ENCODE data around the gene BBIP1.
"Not testable (repeated sequence)": the region's sequence is repeated elsewhere in the genome, so short reads cannot be mapped to it uniquely, and the experiment has no call there.

BBIP1 gene

GRCh38 chr10:110923856-110924493 is 5.0 kb upstream of the BBIP1 start:
- no peak for DNase-seq (ENCODE audit: low read depth in 2 of 2)

GRCh38 chr10:110919971-110920881 is 1.2 kb upstream of the BBIP1 start:
- no peak for DNase-seq (ENCODE audit: low read depth in 2 of 2)

GRCh38 chr10:110919349-110919931 is 460 bp upstream of the BBIP1 start, which contains the start of gene SHOC2:
Gene SHOC2 (plus strand): TSS chr10:110919604. CDS start chr10:110964359, 44,755 bp downstream.
- no peak for DNase-seq (ENCODE audit: low read depth in 2 of 2)

GRCh38 chr10:110918269-110918642 is 724 bp downstream of the BBIP1 start:
- DNase-seq (ENCODE audit: low read depth in 2 of 2): peak; percentile 75 to 79

- no peak for DNase-seq (ENCODE audit: low read depth in 2 of 2)
Observed at GRCh38 chr10:110916554-110917346, 2.2 kb downstream of the BBIP1 start.

- DNase-seq (ENCODE audit: low read depth in 2 of 2): not testable (repeated sequence)
Observed at GRCh38 chr10:110915600-110915999, 3.4 kb downstream of the BBIP1 start.

GRCh38 chr10:110915035-110915434 is 3.9 kb downstream of the BBIP1 start:
- DNase-seq (ENCODE audit: low read depth in 2 of 2): no peak

GRCh38 chr10:110914431-110914830 is 4.5 kb downstream of the BBIP1 start:
- DNase-seq (ENCODE audit: low read depth in 2 of 2): no peak

- no peak for DNase-seq (ENCODE audit: low read depth in 2 of 2)
Observed at GRCh38 chr10:110912374-110912773, 6.6 kb downstream of the BBIP1 start.

- DNase-seq (ENCODE audit: low read depth in 2 of 2): no peak
Observed at GRCh38 chr10:110910138-110910537, 8.8 kb downstream of the BBIP1 start.

GRCh38 chr10:110903280-110904278 is 15.4 kb downstream of the BBIP1 start:
- no peak for DNase-seq (ENCODE audit: low read depth in 2 of 2)

GRCh38 chr10:110901954-110902819 is 16.8 kb downstream of the BBIP1 start:
- no peak for DNase-seq (ENCODE audit: low read depth in 2 of 2)

- DNase-seq (ENCODE audit: low read depth in 2 of 2): no peak
Observed at GRCh38 chr10:110900983-110901382, 18.0 kb downstream of the BBIP1 start.

- no peak for DNase-seq (ENCODE audit: low read depth in 2 of 2)
Observed at GRCh38 chr10:110898391-110898790, 20.6 kb downstream of the BBIP1 start.

GRCh38 chr10:110897184-110897583 is 21.8 kb downstream of the BBIP1 start:
- DNase-seq (ENCODE audit: low read depth in 2 of 2): no peak

GRCh38 chr10:110893559-110894179 is 25.3 kb downstream of the BBIP1 start:
- DNase-seq (ENCODE audit: low read depth in 2 of 2): no peak

GRCh38 chr10:110892602-110893288 is 26.2 kb downstream of the BBIP1 start:
- DNase-seq (ENCODE audit: low read depth in 2 of 2): no peak

- no peak for DNase-seq (ENCODE audit: low read depth in 2 of 2)
Observed at GRCh38 chr10:110887560-110887959, 31.4 kb downstream of the BBIP1 start.
